Activated CD4-positive, alpha-beta T cell treated with anti-CD3 and anti-CD28 coated beads for 24 hours (primary cell): ENCODE results near the gene PALMD.

Experiments used
- DNase-seq, 2 donors: peaks; one replicate each; pipeline ENCODE4 v3.0.0-alpha.2; 2020; ENCODE audit warnings: low read depth in 2 of 2

Gene PALMD, protein sequence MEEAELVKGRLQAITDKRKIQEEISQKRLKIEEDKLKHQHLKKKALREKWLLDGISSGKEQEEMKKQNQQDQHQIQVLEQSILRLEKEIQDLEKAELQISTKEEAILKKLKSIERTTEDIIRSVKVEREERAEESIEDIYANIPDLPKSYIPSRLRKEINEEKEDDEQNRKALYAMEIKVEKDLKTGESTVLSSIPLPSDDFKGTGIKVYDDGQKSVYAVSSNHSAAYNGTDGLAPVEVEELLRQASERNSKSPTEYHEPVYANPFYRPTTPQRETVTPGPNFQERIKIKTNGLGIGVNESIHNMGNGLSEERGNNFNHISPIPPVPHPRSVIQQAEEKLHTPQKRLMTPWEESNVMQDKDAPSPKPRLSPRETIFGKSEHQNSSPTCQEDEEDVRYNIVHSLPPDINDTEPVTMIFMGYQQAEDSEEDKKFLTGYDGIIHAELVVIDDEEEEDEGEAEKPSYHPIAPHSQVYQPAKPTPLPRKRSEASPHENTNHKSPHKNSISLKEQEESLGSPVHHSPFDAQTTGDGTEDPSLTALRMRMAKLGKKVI

DNA sequence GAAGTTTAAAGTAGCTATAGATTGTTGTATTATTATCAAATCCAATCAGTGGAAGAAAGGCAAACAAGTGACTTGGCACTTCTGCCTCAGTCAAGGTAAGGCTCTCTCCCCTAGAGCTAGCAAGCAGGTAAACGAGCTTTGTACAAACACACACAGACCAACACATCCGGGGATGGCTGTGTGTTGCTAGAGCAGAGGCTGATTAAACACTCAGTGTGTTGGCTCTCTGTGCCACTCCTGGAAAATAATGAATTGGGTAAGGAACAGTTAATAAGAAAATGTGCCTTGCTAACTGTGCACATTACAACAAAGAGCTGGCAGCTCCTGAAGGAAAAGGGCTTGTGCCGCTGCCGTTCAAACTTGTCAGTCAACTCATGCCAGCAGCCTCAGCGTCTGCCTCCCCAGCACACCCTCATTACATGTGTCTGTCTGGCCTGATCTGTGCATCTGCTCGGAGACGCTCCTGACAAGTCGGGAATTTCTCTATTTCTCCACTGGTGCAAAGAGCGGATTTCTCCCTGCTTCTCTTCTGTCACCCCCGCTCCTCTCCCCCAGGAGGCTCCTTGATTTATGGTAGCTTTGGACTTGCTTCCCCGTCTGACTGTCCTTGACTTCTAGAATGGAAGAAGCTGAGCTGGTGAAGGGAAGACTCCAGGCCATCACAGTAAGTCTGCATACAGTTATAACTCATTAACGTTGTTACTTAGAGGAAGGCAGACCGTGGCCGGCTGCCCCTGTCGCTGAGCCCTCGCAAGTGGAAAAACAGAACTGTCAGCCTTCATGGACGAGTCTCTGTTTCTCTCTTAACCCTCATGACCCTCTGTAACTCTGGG, at the start of gene PALMD:
Gene PALMD (plus strand): TSS at position 415 of the 833 bp plus-strand sequence. CDS start 205 bp downstream, at position 620.
- DNase-seq, result no peak

DNA sequence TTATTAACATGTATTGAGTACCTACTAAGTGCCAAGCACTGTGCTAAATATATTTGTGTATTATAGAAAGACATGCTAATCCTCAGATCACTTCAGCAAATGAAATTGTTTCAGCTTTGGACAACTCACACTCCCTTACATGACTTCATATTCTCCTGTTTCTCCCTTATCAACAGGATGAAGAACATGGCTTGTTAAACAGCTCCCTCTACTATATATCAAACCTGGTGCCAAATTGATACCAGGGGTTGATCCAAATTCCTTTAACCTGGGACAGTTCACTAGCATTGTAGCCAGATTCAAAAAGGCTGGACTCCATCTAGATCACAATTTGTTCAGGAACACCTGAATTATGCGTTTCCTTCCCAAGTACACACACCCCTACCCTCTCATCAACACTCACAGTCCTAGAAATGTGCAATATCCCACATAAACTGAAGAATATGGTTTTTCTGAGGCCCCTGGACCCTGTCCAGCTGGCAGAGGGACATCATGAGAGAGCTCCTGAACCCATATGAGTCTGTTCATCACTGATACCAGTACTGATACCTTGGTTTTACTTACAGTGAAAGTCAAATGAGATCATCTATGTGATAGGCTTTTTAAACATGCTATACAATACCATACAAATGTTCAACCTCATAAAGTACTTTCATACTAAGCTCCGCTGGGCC, 47.0 kb upstream of the PALMD start:
- DNase-seq, result no peak

DNA sequence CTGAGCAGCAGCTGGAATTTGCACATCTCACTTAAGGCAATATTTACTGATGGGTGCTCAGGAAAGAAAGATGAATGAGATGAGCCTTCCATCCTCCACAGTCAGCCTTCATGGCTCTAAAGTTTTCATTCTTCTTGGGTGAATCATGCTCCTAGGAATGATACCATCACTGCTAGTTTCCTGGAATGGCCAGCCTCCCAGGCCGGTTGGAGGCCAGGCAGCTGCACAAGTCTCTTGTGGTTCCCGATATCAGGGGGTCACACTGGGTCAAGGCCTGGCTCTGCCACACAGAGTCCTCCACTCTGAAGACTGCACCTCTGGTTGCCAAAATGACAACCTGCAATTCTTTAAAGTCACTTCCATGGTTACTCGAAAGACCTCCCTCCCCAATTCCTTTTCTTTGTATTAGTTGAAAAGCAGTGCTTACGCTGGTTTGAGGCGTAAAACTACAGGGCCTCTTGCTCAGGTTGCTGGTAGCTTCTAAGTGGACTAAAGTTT, 46.2 kb upstream of the PALMD start:
- no peak for DNase-seq

DNA sequence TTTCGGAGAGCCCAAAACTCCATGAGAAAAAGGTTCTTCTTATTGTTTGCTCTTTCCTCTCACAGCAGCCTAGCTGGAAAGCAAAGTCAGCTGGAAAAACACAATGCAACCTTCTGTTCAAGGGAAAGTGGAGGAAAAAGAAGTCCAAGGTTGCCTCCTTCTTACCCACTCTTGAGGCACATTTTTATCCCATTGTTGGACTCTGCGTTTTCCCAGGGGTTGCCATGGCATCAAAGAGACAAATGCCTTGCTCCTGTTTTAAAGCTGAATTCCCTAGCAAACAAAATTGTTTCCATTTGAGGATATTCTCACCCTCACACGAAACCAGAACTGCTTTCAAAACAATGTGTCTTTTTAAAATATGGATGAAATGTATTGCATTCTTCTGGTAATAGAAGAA, 45.1 kb upstream of the PALMD start:
- no peak for DNase-seq

DNA sequence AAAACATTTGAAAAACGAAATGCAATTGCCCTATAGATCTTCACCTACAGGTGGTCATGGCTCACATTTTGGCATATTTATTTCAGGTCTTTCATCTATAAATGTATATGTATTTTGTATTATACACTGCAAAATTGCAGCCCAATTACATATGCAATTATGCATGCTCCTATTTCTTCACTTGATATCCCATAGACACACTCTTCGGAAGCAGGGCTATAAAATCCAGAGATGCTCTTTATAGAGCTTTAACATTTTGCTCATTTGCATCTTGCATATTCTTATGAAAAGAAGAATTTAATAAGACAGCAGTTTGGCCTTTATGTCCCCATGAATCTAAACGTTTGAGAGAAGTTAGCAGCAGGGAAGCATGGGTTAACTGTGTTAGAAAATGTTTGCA, 44.7 kb upstream of the PALMD start:
- DNase-seq, result no peak

DNA sequence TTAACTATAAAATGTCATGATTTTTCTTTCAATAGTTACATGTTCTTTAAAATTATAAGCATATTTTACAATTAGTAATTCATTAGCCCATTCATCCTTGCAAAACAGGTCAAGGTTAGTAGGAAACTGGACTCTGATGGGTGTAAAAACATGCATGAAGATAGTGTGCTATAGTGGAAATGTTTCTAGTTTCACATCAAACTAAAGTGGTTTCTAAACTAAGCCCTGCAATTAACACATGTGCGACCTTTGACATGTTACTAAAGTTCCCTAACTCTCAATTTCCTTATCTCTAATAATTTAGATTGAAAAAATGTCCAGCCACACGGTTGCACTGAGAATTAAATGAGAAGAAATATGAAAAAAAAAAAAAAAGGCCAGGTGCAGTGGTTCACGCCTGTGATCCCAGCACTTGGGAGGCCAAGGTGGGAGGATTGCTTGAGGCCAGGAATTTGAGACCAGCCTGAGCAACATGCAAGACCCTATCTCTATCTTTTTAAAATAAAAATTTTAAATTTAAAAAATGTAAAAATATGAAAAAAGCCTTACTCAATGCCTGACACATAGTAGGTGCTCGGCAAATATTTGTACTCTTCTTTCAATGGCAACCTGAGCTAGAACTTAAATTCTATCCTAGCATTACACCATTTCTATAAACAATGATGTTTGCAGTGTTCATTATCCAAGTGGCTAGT, 44.1 kb upstream of the PALMD start:
- DNase-seq, result no peak

DNA sequence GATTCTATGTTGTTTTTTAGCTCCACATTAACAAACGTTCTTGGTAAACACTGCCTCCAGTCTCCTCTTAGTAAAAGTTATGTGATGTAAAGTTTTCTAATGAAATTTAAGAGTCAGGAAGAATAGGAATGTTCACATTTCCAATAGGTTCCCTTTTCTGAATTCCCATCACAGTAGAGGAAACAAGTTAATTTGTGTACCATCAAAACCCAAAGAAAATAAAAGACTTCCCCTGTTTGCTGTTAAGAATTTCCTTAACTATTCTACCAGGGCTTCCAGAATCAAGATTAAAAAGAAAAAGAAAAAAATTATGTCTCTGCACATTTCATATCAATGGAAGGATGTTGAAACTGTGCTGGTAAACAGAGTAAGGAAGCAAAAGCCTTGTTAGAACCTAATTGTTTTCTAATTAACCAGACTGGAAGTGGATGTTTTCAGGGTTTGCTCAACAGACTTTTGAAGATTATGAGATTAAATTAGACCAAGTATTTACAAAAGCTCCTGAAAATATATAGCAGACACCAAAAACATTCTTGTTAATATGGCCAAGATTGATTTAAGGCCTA, 43.4 kb upstream of the PALMD start:
- no peak for DNase-seq

DNA sequence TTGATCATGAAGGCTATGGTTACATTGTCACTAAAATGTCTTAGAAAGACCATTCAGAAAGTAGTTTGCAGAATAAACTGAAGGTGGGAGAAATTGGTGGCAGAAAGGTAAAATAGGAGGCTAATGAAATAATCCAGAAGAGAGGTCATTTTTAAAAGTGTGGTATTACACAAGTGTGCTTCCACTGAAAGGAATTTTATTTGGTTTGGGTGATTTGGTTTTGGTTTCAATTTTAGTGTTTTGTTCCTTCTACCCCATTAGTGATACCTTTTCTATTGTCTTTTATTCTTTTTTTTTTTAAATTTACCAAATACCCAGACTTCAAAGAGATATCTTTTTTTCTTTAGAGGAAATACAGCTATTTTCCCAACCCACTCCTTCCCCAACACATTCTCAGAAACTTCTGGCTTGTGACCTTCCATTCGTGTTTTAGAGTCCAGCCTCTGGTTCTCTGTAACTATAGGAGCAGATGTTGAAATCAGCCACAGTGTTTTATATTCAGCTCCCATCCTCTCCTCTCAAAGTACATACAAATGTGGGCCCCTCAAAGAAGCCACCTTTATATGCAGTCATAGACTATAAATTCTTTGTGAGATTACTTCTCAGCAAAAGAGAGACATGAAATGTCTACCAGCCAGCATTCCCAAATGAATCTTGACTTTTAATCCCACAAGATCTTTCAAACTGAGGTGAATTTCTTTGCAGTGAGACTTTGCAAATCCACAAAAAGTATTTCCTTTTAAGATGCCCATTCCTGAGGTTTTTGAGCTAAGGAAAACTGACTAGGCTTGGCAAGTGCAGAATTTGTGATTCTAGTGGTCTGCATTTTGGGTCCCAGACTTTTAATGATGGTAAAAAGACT, 42.0 kb upstream of the PALMD start:
- no peak for DNase-seq

DNA sequence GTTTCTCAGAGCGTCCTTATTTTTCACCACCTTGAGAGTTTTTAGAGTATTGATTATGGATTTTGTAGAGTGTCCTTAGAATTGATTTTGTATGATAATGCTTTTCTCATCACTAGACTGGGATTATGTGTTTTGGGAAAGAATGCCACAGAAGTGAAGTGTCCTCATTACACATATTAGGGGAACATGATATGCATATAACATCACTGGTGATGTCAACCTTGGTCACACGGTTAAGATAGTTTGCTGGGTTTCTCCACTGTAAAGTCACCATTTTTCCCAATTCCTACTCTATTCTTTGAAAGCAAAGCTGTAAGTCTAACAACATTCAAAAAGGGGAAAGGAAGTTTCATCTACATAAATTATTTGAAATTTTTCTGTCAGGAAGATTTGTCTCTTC, 39.6 kb upstream of the PALMD start:
- no peak for DNase-seq

DNA sequence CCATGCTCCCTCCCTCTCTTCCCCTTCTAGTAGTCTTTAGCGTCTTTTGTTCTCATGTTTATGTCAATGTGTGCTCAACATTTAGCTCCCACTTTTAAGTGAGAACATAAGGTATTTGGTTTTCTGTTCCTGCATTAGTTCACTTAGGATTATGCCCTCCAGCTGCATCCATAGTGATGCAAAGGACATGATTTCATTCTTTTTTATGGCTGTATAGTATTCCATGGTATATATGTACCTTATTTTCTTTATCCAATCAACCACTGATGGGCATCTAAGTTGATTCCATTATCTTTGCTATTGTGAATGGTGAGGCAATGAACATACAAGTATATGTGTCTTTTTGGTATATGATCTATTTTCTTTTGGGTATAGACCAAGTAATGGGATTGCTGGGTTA, 38.3 kb upstream of the PALMD start:
- DNase-seq, result no peak

DNA sequence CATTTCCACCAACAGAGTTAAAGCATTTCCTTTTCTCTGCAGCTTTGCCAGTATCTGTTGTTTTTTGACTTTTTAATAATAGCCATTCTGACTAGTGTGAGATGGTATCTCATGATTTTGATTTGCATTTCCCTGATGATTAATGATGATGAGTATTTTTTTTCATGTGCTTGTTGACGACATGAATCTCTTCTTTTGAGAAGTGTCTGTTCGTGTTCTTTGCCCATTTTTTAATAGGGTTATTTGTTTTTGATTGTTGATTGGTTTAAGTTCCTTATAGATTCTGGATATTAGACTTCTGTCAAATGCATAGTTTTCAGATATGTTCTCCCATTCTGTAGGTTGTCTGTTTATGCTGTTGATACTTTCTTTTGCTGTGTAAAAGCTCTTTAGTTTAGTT, 37.9 kb upstream of the PALMD start:
- DNase-seq, result no peak

DNA sequence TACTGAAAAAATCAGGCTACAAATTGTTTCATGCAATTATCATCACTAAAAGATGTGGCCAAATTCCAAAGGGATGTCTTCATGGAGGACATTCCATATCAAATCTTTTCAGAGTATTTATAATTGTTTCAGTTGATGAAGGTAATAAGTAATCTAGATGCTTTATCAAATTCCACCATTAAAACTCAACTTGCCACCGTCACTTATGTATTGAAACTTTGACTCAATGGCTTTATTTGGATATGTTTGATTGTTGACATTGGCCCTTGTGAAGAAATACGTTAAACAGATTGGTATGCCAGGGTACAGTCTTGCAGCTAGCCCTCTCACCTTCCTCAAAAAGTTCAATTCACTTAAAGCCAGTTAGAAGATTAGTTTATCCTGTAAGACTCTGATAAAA, 32.2 kb upstream of the PALMD start:
- DNase-seq, result no peak

DNA sequence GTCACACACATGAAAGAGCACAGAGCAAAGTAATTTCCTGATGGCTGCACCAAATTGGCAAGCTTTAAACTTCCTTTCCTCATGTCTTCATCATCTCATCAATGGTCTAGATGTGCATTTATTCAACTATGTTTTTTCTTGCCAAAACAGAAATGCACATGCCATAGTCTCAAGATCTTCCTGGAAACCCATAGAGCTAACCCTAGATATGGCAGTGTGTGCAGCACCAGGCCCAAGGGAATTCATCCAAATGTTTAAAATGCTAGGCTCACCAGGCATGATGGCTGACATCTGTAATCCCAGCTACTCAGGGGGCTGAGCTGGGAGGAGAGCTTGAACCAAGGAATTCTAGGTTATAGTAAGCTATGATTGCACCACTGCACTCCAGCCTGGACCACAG, 31.2 kb upstream of the PALMD start:
- no peak for DNase-seq

DNA sequence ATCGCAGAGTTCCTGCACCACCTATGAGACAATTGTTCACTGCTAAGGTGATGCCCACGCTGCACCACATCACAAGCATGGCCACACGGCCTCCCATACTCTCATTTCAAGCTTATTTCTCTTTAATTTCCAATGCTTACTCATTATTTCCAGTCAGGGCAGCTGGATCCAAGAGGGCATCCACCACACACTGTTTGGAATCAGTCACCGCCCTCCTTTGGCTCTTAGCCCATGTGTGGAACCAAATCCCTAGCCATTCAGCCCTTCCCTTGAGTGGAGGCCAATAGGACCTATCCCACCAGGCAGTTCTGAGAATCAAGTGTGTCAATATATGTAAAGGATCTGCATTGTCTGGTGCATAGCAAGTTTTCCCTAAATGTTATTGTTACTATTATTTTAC, 26.3 kb upstream of the PALMD start:
- DNase-seq, result no peak

DNA sequence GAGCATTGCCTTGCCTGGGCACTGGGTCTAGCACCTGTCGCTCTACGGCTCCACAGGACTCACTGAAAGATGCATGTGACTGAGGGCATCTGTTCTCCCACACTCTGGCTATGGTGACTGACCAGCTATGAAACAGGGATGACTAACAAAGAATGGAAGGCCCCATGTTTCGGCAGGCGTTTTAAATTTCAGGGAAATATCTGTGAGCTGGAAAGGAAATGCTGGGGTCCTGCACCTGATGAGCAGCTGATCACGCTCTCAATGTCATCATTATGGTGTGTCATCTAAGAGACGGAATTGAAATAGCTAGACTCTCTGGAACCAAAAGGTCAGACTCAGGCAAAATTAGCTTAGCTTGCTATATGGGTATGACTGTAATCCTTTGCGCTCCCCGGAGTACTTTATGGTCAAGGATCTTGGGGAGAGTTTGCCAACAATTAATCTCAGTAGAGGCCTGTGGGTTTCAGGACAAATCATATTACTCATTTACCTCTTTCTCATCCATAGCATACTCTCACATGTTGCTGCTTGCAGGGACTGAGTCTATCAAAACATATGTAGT, 24.5 kb upstream of the PALMD start:
- DNase-seq, result no peak

DNA sequence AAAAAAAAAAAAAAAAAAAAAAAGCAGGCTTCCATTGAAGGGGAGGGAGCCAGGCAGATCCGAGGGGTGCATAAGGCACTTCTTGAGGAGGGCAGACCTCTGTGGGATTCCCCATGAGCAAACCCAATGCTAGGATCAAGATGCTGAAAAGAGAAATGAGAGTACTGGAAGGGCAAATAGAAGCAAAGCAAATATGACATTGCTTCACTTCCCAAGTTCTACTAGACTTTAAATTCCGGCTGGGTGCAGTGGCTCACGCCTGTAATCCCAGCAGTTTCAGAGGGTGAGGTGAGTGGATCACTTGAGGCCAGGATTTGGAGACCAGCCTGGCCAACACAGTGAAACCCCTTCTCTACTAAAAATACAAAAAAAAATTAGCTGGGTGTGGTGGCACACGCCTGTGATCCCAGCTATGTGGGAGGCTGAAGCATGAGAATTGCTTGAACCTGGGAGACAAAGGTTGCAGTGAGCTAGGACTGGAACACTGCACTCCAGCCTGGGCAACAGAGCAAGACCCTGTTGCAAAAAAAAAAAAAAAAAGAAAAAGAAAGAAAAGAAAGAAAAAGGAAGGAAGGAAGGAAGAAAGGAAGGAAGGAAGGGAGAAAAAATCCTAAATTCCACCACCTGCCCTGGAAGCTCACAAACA, 23.1 kb upstream of the PALMD start:
- no peak for DNase-seq

DNA sequence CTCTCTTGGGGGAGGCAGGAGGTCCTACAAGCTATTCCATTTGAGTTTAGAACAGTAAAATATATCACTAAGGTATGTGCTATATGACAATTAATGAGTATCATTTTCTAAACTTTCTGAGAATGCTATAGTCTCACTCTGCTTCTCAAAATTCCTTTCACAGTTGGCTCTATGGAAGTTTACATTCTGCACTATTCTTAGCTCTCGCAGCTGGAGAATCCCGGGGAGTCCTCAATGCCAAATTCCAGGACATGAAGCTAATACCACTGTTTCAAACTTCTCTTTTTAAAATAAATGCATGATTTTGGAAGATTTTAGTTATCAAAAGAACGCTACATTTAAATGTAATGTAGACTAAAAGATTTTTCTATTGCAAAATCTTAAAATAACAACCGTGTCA, 22.4 kb upstream of the PALMD start:
- no peak for DNase-seq

DNA sequence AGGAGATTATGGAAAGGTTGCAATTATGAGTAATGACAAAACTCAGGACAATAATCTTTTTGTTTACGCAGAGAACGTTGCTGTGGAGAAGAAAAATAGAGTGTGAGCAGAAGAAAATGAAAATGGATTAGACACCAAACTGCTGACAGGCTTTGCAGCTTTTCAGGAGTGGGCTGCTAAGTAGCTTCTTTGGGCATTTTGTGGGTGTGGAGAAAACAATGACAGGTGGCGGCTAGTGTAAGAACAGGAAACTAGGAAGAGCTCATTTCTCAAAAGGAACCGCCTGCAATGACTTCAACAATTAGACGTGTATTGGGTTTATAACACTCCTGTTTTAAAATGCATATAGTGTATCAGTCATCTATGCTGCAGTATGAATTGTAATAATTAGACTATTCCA, 18.3 kb upstream of the PALMD start:
- no peak for DNase-seq

DNA sequence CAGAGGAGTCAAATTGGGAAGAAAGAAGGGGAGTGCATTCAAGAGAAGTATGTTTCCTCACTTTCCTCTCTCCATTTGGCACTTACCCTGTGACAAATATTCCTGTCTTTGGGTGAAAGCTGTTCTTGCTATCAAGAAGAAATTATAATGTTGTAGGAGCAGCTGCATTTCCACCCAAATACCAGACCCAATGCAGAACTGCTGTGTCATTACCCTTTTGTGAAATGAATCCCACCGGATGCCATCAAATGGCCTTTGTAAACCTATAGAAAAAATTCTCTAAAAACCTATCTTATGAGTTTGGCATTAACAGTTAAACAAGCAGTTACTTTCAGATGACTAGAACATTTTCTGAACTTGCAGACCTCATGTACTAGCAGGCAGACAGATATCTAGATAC, 16.7 kb upstream of the PALMD start:
- DNase-seq, result no peak
